GM19467 (cell line): ENCODE data around the gene CITED4.
A peak's percentile ranks its signal among the peaks of the same experiment; 100 is the strongest.
"Not testable (repeated sequence)": the region's sequence is repeated elsewhere in the genome, so short reads cannot be mapped to it uniquely, and the experiment has no call there.

Experiments used
- ATAC-seq: cut with Tn5 transposase; IDR thresholded peaks from one replicate; pipeline ENCODE4 v1.9.1; 2021; ENCODE audit warnings: mild to moderate bottlenecking, moderate library complexity; ENCODE audit not compliant: unreplicated experiment

The CITED4 gene

GRCh38 chr1:40862008-40862863, at the start of gene CITED4:
TSS of gene CITED4 (minus strand) at chr1:40862363. CDS start at chr1:40862127, 236 bp downstream.
- peak; percentile 91 for ATAC-seq

GRCh38 chr1:40911105-40911504, 48.9 kb upstream of the CITED4 start:
- no peak for ATAC-seq

- ATAC-seq, result no peak
These were observed 47.1 kb upstream of the CITED4 start for GRCh38 chr1:40909281-40909680.

- no peak for ATAC-seq
These were observed 46.2 kb upstream of the CITED4 start for GRCh38 chr1:40908350-40908749.

- no peak for ATAC-seq
These were observed 45.7 kb upstream of the CITED4 start for GRCh38 chr1:40907899-40908298.

GRCh38 chr1:40906781-40907400, 44.7 kb upstream of the CITED4 start:
- ATAC-seq, result no peak

GRCh38 chr1:40905061-40905460, 42.9 kb upstream of the CITED4 start:
- ATAC-seq, result no peak

GRCh38 chr1:40903106-40903505, 40.9 kb upstream of the CITED4 start:
- ATAC-seq, result no peak

GRCh38 chr1:40901886-40902852, 40.0 kb upstream of the CITED4 start:
- ATAC-seq, result no peak

GRCh38 chr1:40899230-40899870, 37.2 kb upstream of the CITED4 start:
- ATAC-seq, result no peak

GRCh38 chr1:40898431-40898901, 36.3 kb upstream of the CITED4 start:
- ATAC-seq, result no peak

GRCh38 chr1:40897513-40897912, 35.4 kb upstream of the CITED4 start:
- ATAC-seq, result no peak

- ATAC-seq, result no peak
These were observed 34.3 kb upstream of the CITED4 start for GRCh38 chr1:40896482-40896881.

GRCh38 chr1:40895601-40896000, 33.4 kb upstream of the CITED4 start:
- ATAC-seq, result no peak

GRCh38 chr1:40894858-40895257, 32.7 kb upstream of the CITED4 start:
- not testable (repeated sequence) for ATAC-seq

GRCh38 chr1:40894455-40894854, 32.3 kb upstream of the CITED4 start:
- ATAC-seq, result no peak

GRCh38 chr1:40893946-40894345, 31.8 kb upstream of the CITED4 start:
- no peak for ATAC-seq

- ATAC-seq, result no peak
These were observed 30.2 kb upstream of the CITED4 start for GRCh38 chr1:40892354-40892753.

- ATAC-seq, result no peak
These were observed 28.6 kb upstream of the CITED4 start for GRCh38 chr1:40890771-40891170.

GRCh38 chr1:40887652-40888051, 25.5 kb upstream of the CITED4 start:
- ATAC-seq, result no peak

GRCh38 chr1:40887012-40887378, 24.8 kb upstream of the CITED4 start:
- no peak for ATAC-seq
